GM12872 (cell line): ENCODE results near the gene TBC1D5.

ENCODE experiments used
- CTCF ChIP-seq: IDR thresholded peaks from 3 replicates; pipeline ENCODE4 v1.5.1; 2011; ENCODE audit warnings: low read depth, mild to moderate bottlenecking, low read length, moderate library complexity; ENCODE audit not compliant: insufficient read depth

Gene TBC1D5

GRCh38 chr3:17742102-17742879 lies at the start of gene TBC1D5:
TBC1D5 (minus strand) TSS chr3:17742631; CDS start chr3:17508570, 234,061 bp downstream.
- no peak for TF ChIP-seq CTCF

GRCh38 chr3:17783426-17783825 lies 41.0 kb upstream of the TBC1D5 start:
- TF ChIP-seq CTCF = no peak

- TF ChIP-seq CTCF = no peak
Measured at GRCh38 chr3:17782751-17783150, 40.3 kb upstream of the TBC1D5 start.

GRCh38 chr3:17775073-17775472 lies 32.6 kb upstream of the TBC1D5 start:
- TF ChIP-seq CTCF = no peak

- no peak for TF ChIP-seq CTCF
Measured at GRCh38 chr3:17772556-17772955, 30.1 kb upstream of the TBC1D5 start.

- no peak for TF ChIP-seq CTCF
Measured at GRCh38 chr3:17771177-17772017, 29.0 kb upstream of the TBC1D5 start.

- TF ChIP-seq CTCF = no peak
Measured at GRCh38 chr3:17770682-17771081, 28.3 kb upstream of the TBC1D5 start.
